Uterus (tissue), 4 donors: Measurements from ENCODE around the gene STIP1. TPM values are rescaled to one million over a fixed set of nuclear protein-coding genes. Genes with fewer than 3 reads are reported as not detected.

Experiments
- DNase-seq, 2 donors: peaks; one replicate each; pipeline ENCODE4 v3.0.0-alpha.2; 2019 to 2020
- H3K27ac ChIP-seq, 2 donors: fragments of 200-600 bp; sonication (generic); 1 replicate in 1 of 2; 2 replicates in 1 of 2; pipeline ENCODE4 v1.5.1; 2016 to 2018
- H3K27me3 ChIP-seq, 2 donors: fragments of 200-600 bp; sonication (generic); one replicate each; pipeline ENCODE4 v1.5.1; 2018 to 2019; ENCODE audit warnings: control low read depth in 1 of 2
- H3K36me3 ChIP-seq, 2 donors: fragments of 200-600 bp; sonication (generic); one replicate each; pipeline ENCODE4 v1.5.1; 2019; ENCODE audit warnings: control low read depth in 1 of 2
- H3K4me1 ChIP-seq, 2 donors: fragments of 200-600 bp; sonication (generic); one replicate each; pipeline ENCODE4 v1.5.1; 2018 to 2019; ENCODE audit warnings: control low read depth in 1 of 2
- H3K4me3 ChIP-seq, 2 donors: fragments of 200-600 bp; sonication (generic); 1 replicate in 1 of 2; 2 replicates in 1 of 2; pipeline ENCODE4 v1.5.1; 2018 to 2019; ENCODE audit warnings: mild to moderate bottlenecking in 1 of 2
- H3K9me3 ChIP-seq, 2 donors: fragments of 200-600 bp; sonication (generic); one replicate each; pipeline ENCODE4 v1.5.1; 2019; ENCODE audit warnings: control low read depth in 1 of 2
- POLR2A ChIP-seq, 2 donors: fragments of 450-650 bp; IDR thresholded peaks; one replicate each; pipeline ENCODE4 v1.6.1; 2016; ENCODE audit warnings: antibody characterized with exemption in 2 of 2, mild to moderate bottlenecking in 1 of 2, moderate library complexity in 1 of 2
- intact Hi-C: fragments of 100-400 bp; cut with DNase I; formaldehyde crosslinking; loops from one replicate; pipeline ENCODE4 v1.15.1; 2023; ENCODE audit warnings: low total_unique reads
- total RNA-seq, 4 donors: library from RNA; depleted of rRNA in 3 of 4; stranded (reverse); fragments of >200 nt in 3 of 4; gene quantifications; one replicate each; pipeline versions ENCODE4 v1.1.0 to v1.2.4, GENCODE V29; 2014 to 2023
- TF ChIP-seq, protein P1 (sequence below), 4 experiments: fragments of 200-600 bp in 2 of 4; fragments of 450-650 bp in 2 of 4; sonication (generic) in 2 of 4; IDR thresholded peaks; one replicate each; pipeline ENCODE4 v1.5.1; 2016 to 2019; ENCODE audit warnings: antibody characterized with exemption in 4 of 4, mild to moderate bottlenecking in 2 of 4, moderate library complexity in 1 of 4
- donor health status: DM: yes; HTN: yes; CAD: no.

Gene STIP1
- total RNA-seq, 4 donors from 2014 or later = 20.9 to 101 (median 83.8) TPM

- peak within 1 kb of the TSS; percentile 68 for H3K27ac ChIP-seq
Measured at GRCh38 chr11:64165842-64166635, 19.9 kb upstream of the STIP1 start, which contains the start of gene MACROD1. MACROD1 (minus strand) TSS chr11:64166113; CDS start chr11:64165994, 119 bp downstream.

DNA sequence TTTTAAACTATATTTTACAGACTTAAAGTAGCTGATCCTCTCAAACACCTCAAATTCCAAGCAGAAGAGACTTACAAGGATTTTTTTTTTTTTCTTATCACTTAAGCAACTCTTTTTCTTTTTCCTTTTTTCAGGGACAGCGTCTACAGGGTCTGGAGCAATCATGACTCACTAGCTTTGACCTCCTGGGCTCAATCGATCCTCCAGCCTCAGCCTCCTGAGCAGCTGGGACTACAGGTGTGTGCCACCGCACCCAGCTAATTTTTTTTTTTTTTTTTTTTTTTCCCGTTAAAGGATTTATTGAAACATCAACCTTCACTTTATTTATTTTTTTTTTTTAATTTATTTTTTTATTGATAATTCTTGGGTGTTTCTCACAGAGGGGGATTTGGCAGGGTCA is 15.6 kb upstream of the STIP1 start:
- intact Hi-C loops = no loop called here
- no peak for DNase-seq
- H3K27me3 ChIP-seq = no peaks in the 10 kb centered on the region

More at GRCh38 chr11:64165842-64166635, 19.9 kb upstream of the STIP1 start, which contains the start of gene MACROD1:
- intact Hi-C loops = no loop called here
- DNase-seq = peak; percentile 79 to 82
- TF ChIP-seq POLR2A (IDR thresholded peaks at IDR 0.05) = peak; percentile 27 to 28
- TF ChIP-seq, protein P1, sequence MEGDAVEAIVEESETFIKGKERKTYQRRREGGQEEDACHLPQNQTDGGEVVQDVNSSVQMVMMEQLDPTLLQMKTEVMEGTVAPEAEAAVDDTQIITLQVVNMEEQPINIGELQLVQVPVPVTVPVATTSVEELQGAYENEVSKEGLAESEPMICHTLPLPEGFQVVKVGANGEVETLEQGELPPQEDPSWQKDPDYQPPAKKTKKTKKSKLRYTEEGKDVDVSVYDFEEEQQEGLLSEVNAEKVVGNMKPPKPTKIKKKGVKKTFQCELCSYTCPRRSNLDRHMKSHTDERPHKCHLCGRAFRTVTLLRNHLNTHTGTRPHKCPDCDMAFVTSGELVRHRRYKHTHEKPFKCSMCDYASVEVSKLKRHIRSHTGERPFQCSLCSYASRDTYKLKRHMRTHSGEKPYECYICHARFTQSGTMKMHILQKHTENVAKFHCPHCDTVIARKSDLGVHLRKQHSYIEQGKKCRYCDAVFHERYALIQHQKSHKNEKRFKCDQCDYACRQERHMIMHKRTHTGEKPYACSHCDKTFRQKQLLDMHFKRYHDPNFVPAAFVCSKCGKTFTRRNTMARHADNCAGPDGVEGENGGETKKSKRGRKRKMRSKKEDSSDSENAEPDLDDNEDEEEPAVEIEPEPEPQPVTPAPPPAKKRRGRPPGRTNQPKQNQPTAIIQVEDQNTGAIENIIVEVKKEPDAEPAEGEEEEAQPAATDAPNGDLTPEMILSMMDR (IDR thresholded peaks at IDR 0.05) = peak in 1 of 4 experiments; percentile 9
- H3K27me3 ChIP-seq = no peaks in the 10 kb centered on the region
- no peaks in the 10 kb centered on the region for H3K9me3 ChIP-seq
- H3K4me1 ChIP-seq = peaks cover 0 to 10% of the 10 kb centered on the region in 2 donors
- no peaks in the 10 kb centered on the region for H3K36me3 ChIP-seq
- H3K4me3 ChIP-seq = peak within 1 kb of the TSS; percentile 53 to 63

DNA sequence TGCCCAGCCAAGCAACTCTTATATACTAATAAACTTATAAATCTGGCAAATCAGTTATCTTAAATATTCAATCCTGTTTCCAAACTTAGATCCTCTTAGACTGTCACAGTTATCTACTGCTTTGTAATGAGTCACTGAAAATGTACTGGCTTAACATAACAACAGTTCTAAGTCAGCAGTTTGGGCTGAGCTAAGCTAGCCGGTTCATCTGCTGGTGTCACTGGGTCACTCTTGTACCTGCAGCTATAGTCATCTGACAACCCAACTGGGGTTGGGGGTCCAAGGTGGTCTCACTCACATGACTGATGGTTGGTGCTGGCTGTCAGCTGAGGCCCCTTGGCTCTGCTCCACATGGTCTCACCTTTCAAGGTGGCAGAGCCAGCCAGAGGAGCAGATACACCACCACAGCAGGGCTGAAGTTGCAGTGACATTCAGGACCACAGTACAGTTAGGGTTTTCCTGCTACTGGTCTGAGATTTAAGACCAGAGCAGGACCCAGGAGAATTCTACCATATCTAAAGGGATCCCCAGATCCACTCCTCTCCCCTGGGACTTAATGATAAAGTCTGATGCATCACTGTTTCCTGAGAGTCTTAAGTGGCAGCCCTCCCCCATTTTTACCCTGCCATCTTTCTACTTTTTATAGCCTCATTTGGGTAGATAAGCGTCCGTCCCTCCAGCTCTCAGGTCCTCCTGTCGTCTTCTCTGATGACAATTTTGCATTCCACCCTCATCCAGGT is 12.2 kb upstream of the STIP1 start:
- Histone ChIP-seq H3K36me3 (no peaks in the 10 kb centered on the region), H3K4me1 (no peaks in the 10 kb centered on the region), H3K4me3 (no peak overlapping the region), H3K27ac (no peak overlapping the region), H3K27me3 (no peaks in the 10 kb centered on the region), H3K9me3 (no peaks in the 10 kb centered on the region)
- no peak for DNase-seq
- TF ChIP-seq POLR2A (IDR thresholded peaks at IDR 0.05) = no peak
- TF ChIP-seq, protein P1 (IDR thresholded peaks at IDR 0.05) = no peak
- intact Hi-C loops = no loop called here

More for the DNA sequence above, 15.6 kb upstream of the STIP1 start:
- Histone ChIP-seq H3K4me3 (no peak overlapping the region), H3K9me3 (no peaks in the 10 kb centered on the region), H3K4me1 (peaks cover 0 to 2% of the 10 kb centered on the region in 2 donors), H3K27ac (no peak overlapping the region), H3K36me3 (no peaks in the 10 kb centered on the region)
- TF ChIP-seq, protein P1 (IDR thresholded peaks at IDR 0.05) = no peak
- TF ChIP-seq POLR2A (IDR thresholded peaks at IDR 0.05) = no peak

- intact Hi-C loops = no loop called here
- Histone ChIP-seq H3K36me3 (no peaks in the 10 kb centered on the region), H3K4me3 (no peak overlapping the region), H3K9me3 (no peaks in the 10 kb centered on the region), H3K4me1 (peaks cover 0 to 4% of the 10 kb centered on the region in 2 donors), H3K27ac (no peak overlapping the region), H3K27me3 (no peaks in the 10 kb centered on the region)
- TF ChIP-seq, protein P1 (IDR thresholded peaks at IDR 0.05) = no peak
- no peak for TF ChIP-seq POLR2A (IDR thresholded peaks at IDR 0.05)
- no peak for DNase-seq
Measured at GRCh38 chr11:64176751-64177150, 9.2 kb upstream of the STIP1 start.

DNA sequence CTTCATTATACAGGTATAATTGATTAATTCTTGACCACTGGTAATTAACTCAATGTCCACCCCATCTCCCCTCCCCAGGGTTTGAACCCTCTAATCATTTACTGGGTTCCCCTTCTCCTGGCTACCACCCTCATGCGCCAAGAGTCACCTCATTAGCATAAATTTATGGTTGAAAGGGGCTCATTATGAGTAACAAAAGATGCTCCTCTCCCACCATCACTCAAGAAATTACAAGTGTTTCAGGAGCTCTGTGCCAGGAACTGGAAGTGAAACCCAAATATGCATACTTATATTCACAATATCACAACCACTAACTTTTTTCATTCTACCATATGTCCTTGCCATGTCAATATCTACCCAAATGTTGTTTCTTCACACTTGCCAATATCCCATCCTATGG is 7.8 kb upstream of the STIP1 start:
- no peak overlapping the region for H3K27ac ChIP-seq
- intact Hi-C loops = no loop called here
- H3K4me1 ChIP-seq = peaks cover 0 to 4% of the 10 kb centered on the region in 2 donors
- H3K27me3 ChIP-seq = no peaks in the 10 kb centered on the region
- no peaks in the 10 kb centered on the region for H3K36me3 ChIP-seq
- H3K9me3 ChIP-seq = no peaks in the 10 kb centered on the region
- H3K4me3 ChIP-seq = no peak overlapping the region
- no peak for TF ChIP-seq POLR2A (IDR thresholded peaks at IDR 0.05)
- TF ChIP-seq, protein P1 (IDR thresholded peaks at IDR 0.05) = no peak
- no peak for DNase-seq
